Measurements from ENCODE around the gene MCTP1.

The MCTP1 gene

GRCh38 chr5:95057615-95058014, 227.3 kb downstream of the MCTP1 start:
- TF ChIP-seq CTCF (IDR thresholded peaks at IDR 0.05; ENCODE audit: extremely low read depth, missing control alignments), result no peak
- DNase-seq (ENCODE audit: low spot score), result no peak

- no peak for DNase-seq (ENCODE audit: low spot score)
- TF ChIP-seq CTCF (IDR thresholded peaks at IDR 0.05; ENCODE audit: extremely low read depth, missing control alignments), result no peak
These were observed 231.6 kb downstream of the MCTP1 start for GRCh38 chr5:95053253-95053652.

- TF ChIP-seq CTCF (IDR thresholded peaks at IDR 0.05; ENCODE audit: extremely low read depth, missing control alignments), result no peak
These were observed 234.2 kb downstream of the MCTP1 start for GRCh38 chr5:95050708-95051107.

GRCh38 chr5:95048628-95049027, 236.3 kb downstream of the MCTP1 start:
- no peak for DNase-seq (ENCODE audit: low spot score)
- TF ChIP-seq CTCF (IDR thresholded peaks at IDR 0.05; ENCODE audit: extremely low read depth, missing control alignments), result no peak

More at GRCh38 chr5:95050708-95051107, 234.2 kb downstream of the MCTP1 start:
- DNase-seq (ENCODE audit: low spot score), result no peak

GRCh38 chr5:95045181-95045965, 239.5 kb downstream of the MCTP1 start:
- no peak for DNase-seq (ENCODE audit: low spot score)

GRCh38 chr5:95044096-95044495, 240.8 kb downstream of the MCTP1 start:
- DNase-seq (ENCODE audit: low spot score), result no peak

More at GRCh38 chr5:95045181-95045965, 239.5 kb downstream of the MCTP1 start:
- TF ChIP-seq CTCF (IDR thresholded peaks at IDR 0.05; ENCODE audit: extremely low read depth, missing control alignments), result no peak

More at GRCh38 chr5:95044096-95044495, 240.8 kb downstream of the MCTP1 start:
- no peak for TF ChIP-seq CTCF (IDR thresholded peaks at IDR 0.05; ENCODE audit: extremely low read depth, missing control alignments)

Measured in GM20000 (cell line).